ENCODE measurements around the gene G6PC3.

DNA sequence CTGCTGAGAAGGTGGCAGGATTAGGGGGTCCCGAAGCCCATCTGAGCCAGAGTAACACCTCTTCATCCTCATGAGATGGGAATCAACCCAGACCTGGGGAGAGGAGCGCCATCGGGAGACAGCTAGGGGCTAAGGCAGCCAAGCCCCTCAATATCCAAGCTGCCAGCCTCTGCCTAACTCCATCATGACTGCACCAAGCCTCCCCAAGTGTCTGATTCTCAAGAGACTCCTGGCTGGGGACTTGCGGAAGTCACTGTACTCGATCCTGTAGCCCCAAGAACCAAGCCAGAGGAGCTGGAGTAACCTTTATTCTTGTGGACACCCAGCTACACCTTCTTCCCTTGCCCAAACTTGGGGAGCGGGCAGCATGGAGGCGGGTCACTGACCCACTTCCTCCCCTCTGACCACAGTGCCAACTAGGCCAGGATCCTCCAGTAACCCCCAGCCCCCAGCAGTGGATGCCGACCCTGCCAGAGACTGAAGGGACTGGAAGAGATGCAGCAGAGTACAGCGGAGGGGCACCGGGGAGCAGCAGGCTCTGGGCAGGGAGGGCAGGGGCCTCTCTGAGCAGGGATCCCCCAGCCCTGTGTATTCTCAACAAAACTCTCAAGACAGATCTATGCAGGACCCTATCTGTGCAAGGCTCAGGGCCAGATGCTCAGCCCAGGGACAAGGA is 39.6 kb downstream of the G6PC3 start:
- TF ChIP-seq, protein P1, sequence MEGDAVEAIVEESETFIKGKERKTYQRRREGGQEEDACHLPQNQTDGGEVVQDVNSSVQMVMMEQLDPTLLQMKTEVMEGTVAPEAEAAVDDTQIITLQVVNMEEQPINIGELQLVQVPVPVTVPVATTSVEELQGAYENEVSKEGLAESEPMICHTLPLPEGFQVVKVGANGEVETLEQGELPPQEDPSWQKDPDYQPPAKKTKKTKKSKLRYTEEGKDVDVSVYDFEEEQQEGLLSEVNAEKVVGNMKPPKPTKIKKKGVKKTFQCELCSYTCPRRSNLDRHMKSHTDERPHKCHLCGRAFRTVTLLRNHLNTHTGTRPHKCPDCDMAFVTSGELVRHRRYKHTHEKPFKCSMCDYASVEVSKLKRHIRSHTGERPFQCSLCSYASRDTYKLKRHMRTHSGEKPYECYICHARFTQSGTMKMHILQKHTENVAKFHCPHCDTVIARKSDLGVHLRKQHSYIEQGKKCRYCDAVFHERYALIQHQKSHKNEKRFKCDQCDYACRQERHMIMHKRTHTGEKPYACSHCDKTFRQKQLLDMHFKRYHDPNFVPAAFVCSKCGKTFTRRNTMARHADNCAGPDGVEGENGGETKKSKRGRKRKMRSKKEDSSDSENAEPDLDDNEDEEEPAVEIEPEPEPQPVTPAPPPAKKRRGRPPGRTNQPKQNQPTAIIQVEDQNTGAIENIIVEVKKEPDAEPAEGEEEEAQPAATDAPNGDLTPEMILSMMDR (IDR thresholded peaks at IDR 0.05): no peak
- no peak for TF ChIP-seq ZFX (IDR thresholded peaks at IDR 0.05; ENCODE audit: borderline replicate concordance)
